Sigmoid colon (tissue), 7 donors: Measurements from ENCODE around the gene PDE5A. TPM values are rescaled to one million over a fixed set of nuclear protein-coding genes. Genes with fewer than 3 reads are reported as not detected.
"Not testable (repeated sequence)": the region's sequence is repeated elsewhere in the genome, so short reads cannot be mapped to it uniquely, and the experiment has no call there.

Experiments
- DNase-seq: peaks from one replicate; pipeline ENCODE4 v3.0.0-alpha.2; 2019
- H3K27ac ChIP-seq, 4 donors: fragments of 200-600 bp; sonication (generic); one replicate each; pipeline ENCODE4 v1.5.1; 2016 to 2019; ENCODE audit warnings: mild to moderate bottlenecking in 1 of 4
- H3K27me3 ChIP-seq, 3 donors: fragments of 200-600 bp; sonication (generic); one replicate each; pipeline ENCODE4 v1.5.1; 2019; ENCODE audit warnings: mild to moderate bottlenecking in 1 of 3
- H3K36me3 ChIP-seq, 4 donors: fragments of 200-600 bp; sonication (generic); one replicate each; pipeline ENCODE4 v1.5.1; 2016 to 2019
- H3K4me1 ChIP-seq, 4 donors: fragments of 200-600 bp; sonication (generic); one replicate each; pipeline ENCODE4 v1.5.1; 2017 to 2019
- H3K4me3 ChIP-seq, 4 donors: fragments of 200-600 bp; sonication (generic); one replicate each; pipeline ENCODE4 v1.5.1; 2017 to 2019; ENCODE audit warnings: mild to moderate bottlenecking in 2 of 4, moderate library complexity in 1 of 4
- H3K9me3 ChIP-seq, 4 donors: fragments of 200-600 bp in 3 of 4; sonication (generic) in 3 of 4; one replicate each; pipeline versions ENCODE4 v1.5.1 to v1.6.1; 2013 to 2019
- EP300 ChIP-seq, 4 donors: sonication (generic); formaldehyde crosslinking; IDR thresholded peaks; one replicate each; pipeline ENCODE4 v1.6.1; 2017; ENCODE audit warnings: antibody characterized with exemption in 4 of 4
- POLR2A ChIP-seq, 2 donors: fragments of 450-650 bp; IDR thresholded peaks; one replicate each; pipeline ENCODE4 v1.6.1; 2016; ENCODE audit warnings: antibody characterized with exemption in 2 of 2, mild to moderate bottlenecking in 2 of 2, moderate library complexity in 2 of 2
- POLR2AphosphoS5 ChIP-seq, 4 donors: sonication (generic); formaldehyde crosslinking; IDR thresholded peaks; one replicate each; pipeline ENCODE4 v1.6.1; 2017; ENCODE audit warnings: antibody characterized with exemption in 4 of 4
- WGBS, 2 donors: extraction: QIAGEN DNeasy Blood & Tissue Kit; methylation state at CpG; one replicate each; pipeline ENCODE4 v1.1.7; 2013; 5-methylcytosine and 5-hydroxymethylcytosine counted together
- intact Hi-C: fragments of 100-400 bp; cut with DNase I; formaldehyde crosslinking; loops from one replicate; pipeline ENCODE4 v1.15.1; 2023
- polyA plus RNA-seq, 3 donors: library from polyadenylated mRNA; stranded (reverse); fragments of 200-250 nt; gene quantifications; one replicate each; pipeline ENCODE4 v1.2.3, GENCODE V29; 2013
- total RNA-seq, 4 donors: library from RNA; depleted of rRNA; stranded (reverse); fragments of >200 nt; gene quantifications; one replicate each; pipeline ENCODE4 v1.1.0, GENCODE V29; 2016
- TF ChIP-seq, protein P1 (sequence below), 4 experiments: fragments of 450-650 bp in 3 of 4; fragments of 200-600 bp in 1 of 4; IDR thresholded peaks; one replicate each; pipeline ENCODE4 v1.5.1; 2016 to 2019; ENCODE audit warnings: antibody characterized with exemption in 4 of 4, mild to moderate bottlenecking in 3 of 4, moderate library complexity in 2 of 4
- donor health status: healthy with polysubstance abuse.
- donor health status: Bipolar disorder and iron deficiency.
- donor health status: healthy.

The PDE5A gene
- total and polyA plus RNA-seq, 7 donors: 5.5 to 209 (median 138) TPM

DNA sequence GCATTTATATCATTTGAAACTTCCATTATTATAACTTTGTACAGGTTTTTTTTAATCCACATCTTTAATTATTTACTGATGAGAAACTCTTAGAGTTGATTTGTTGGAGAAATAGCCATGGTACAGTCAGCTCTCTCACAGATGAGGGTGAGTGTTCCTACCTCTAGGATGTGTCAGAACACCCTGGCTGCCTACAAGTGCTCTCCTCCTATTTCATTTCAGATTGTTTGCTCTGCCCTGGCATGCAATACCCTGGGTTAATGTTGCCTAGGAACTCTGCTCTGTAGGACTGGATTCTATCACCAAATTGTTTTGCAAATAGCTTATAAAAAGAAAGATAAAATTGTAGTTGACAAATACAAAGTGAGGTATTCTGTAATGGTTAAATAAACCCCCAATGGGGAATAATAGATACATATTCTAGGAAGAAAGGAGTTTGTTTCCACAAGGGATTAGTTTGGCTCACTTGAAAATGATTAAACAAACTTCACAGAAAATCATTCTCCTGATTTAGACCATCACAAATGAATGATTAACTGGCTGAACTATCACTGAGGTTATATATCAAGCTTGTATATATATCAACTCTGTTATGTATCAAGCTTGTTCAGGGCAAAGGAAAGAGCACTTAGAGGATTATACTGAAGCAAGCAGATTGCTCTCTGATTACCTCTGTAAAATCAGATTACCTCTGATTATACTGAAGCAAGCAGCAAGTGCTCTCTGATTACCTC, 150.0 kb downstream of the PDE5A start:
- H3K36me3 ChIP-seq: peaks cover 0 to 18% (median 0%) of the 10 kb centered on the region in 4 donors

DNA sequence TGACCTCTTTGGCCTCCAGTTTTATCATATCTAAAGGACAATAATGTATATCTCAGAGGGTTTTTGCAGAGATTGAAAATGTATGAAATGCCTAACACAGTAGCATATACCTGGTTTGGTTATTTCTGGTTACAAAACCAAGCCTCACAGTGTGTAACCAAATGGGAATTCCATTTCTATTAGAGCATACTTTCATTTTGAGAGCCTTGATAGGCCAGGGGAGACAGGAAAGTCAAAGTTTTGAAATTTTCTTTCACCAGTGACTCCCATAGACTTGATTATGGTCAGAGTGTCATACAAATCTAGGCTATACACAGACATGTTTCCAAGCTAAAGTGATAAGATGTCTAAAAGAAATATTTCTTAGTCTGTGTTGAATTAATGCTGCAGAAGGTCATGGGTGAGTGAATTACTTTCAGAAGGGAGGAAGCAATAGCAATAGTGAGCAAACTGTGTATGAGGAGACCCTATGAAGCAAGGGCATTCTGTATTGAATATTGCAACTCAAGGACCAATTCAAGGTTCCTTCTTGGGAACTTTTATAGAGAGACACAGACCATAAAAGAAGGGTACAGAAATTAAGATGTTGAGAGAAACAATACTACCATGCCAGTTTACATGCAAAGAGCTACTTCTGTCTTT, 151.1 kb downstream of the PDE5A start:
- H3K36me3 ChIP-seq: peaks cover 0 to 18% (median 0%) of the 10 kb centered on the region in 4 donors
- intact Hi-C loops: no loop called here

More for the DNA sequence above, 150.0 kb downstream of the PDE5A start:
- no peaks in the 10 kb centered on the region for H3K4me1 ChIP-seq
- TF ChIP-seq POLR2A (IDR thresholded peaks at IDR 0.05): no peak
- TF ChIP-seq EP300 (IDR thresholded peaks at IDR 0.05): no peak
- no peak for TF ChIP-seq POLR2AphosphoS5 (IDR thresholded peaks at IDR 0.05)
- TF ChIP-seq, protein P1, sequence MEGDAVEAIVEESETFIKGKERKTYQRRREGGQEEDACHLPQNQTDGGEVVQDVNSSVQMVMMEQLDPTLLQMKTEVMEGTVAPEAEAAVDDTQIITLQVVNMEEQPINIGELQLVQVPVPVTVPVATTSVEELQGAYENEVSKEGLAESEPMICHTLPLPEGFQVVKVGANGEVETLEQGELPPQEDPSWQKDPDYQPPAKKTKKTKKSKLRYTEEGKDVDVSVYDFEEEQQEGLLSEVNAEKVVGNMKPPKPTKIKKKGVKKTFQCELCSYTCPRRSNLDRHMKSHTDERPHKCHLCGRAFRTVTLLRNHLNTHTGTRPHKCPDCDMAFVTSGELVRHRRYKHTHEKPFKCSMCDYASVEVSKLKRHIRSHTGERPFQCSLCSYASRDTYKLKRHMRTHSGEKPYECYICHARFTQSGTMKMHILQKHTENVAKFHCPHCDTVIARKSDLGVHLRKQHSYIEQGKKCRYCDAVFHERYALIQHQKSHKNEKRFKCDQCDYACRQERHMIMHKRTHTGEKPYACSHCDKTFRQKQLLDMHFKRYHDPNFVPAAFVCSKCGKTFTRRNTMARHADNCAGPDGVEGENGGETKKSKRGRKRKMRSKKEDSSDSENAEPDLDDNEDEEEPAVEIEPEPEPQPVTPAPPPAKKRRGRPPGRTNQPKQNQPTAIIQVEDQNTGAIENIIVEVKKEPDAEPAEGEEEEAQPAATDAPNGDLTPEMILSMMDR (IDR thresholded peaks at IDR 0.05): no peak
- H3K9me3 ChIP-seq: no peaks in the 10 kb centered on the region
- intact Hi-C loops: no loop called here
- no peak overlapping the region for H3K27ac ChIP-seq
- no peaks in the 10 kb centered on the region for H3K27me3 ChIP-seq
- no peak overlapping the region for H3K4me3 ChIP-seq
- DNase-seq: no peak

GRCh38 chr4:119471259-119471658, 157.3 kb downstream of the PDE5A start:
- intact Hi-C loops: no loop called here
- H3K9me3 ChIP-seq: no peaks in the 10 kb centered on the region
- DNase-seq: no peak
- no peaks in the 10 kb centered on the region for H3K4me1 ChIP-seq
- no peaks in the 10 kb centered on the region for H3K27me3 ChIP-seq
- H3K27ac ChIP-seq: no peak overlapping the region
- no peak overlapping the region for H3K4me3 ChIP-seq
- H3K36me3 ChIP-seq: peaks cover 0 to 25% (median 0%) of the 10 kb centered on the region in 4 donors
- TF ChIP-seq, protein P1 (IDR thresholded peaks at IDR 0.05): no peak
- TF ChIP-seq POLR2AphosphoS5 (IDR thresholded peaks at IDR 0.05): no peak
- TF ChIP-seq POLR2A (IDR thresholded peaks at IDR 0.05): no peak
- no peak for TF ChIP-seq EP300 (IDR thresholded peaks at IDR 0.05)
- 79 to 82% methylated on average over 3 of the region's 3 CpGs for WGBS, 2 donors

More for the DNA sequence above, 151.1 kb downstream of the PDE5A start:
- H3K4me3 ChIP-seq: no peak overlapping the region
- TF ChIP-seq POLR2AphosphoS5 (IDR thresholded peaks at IDR 0.05) (no peak), EP300 (IDR thresholded peaks at IDR 0.05) (no peak), POLR2A (IDR thresholded peaks at IDR 0.05) (no peak)
- TF ChIP-seq, protein P1 (IDR thresholded peaks at IDR 0.05): no peak
- no peaks in the 10 kb centered on the region for H3K9me3 ChIP-seq
- no peaks in the 10 kb centered on the region for H3K4me1 ChIP-seq
- H3K27me3 ChIP-seq: no peaks in the 10 kb centered on the region
- no peak overlapping the region for H3K27ac ChIP-seq
- no peak for DNase-seq

DNA sequence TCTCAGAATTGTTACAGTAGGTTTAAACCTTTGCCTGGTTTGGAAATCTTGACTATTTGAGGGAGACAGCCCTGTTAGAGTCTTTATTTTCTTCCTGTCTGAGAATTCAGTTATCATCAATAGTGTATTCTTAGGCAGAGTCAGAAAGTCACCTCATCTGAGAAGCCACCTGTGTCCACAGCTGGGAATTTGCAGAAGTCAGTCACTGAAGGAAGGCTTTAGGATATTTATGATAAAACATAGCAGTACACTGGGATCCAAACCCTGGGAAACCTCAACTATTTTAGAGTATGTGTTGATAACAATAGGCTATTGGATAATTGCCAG, 157.9 kb downstream of the PDE5A start:
- H3K27ac ChIP-seq, DNase-seq, H3K4me3 ChIP-seq, H3K27me3 ChIP-seq, H3K4me1 ChIP-seq, intact Hi-C loops, H3K9me3 ChIP-seq: not testable (repeated sequence)
- peaks cover 0 to 19% (median 0%) of the 10 kb centered on the region in 4 donors for H3K36me3 ChIP-seq

GRCh38 chr4:119470021-119470736, 158.4 kb downstream of the PDE5A start:
- H3K36me3 ChIP-seq: peaks cover 0 to 18% (median 0%) of the 10 kb centered on the region in 4 donors
- intact Hi-C loops, H3K4me3 ChIP-seq, DNase-seq, H3K27ac ChIP-seq, H3K27me3 ChIP-seq, H3K4me1 ChIP-seq, H3K9me3 ChIP-seq: not testable (repeated sequence)
- WGBS, 2 donors: 80 to 83% methylated on average over 2 of the region's 2 CpGs

DNA sequence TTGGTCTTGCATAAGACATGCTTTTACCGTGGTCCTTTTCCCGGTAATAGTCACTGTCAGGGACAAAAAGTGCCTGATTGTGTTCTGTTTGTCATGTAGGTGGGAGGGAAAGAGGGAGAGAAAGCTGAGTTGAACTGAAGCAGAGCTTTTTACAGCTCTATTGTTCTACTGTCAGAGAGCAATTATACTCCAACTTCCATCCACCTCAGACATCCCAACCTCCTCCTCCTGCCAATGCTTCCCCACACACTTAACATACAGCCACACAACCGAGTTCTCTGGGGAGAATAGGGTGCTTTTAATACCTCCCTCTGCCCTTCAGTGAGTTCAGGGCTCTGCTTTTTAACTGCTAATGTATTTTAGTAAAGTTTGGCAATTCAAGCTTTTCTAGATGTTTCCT, 159.6 kb downstream of the PDE5A start:
- H3K4me1 ChIP-seq, H3K27ac ChIP-seq, H3K27me3 ChIP-seq, DNase-seq, intact Hi-C loops, H3K4me3 ChIP-seq, H3K9me3 ChIP-seq: not testable (repeated sequence)
- peaks cover 0 to 18% (median 0%) of the 10 kb centered on the region in 4 donors for H3K36me3 ChIP-seq
- WGBS, 2 donors: 20 to 79% methylated on average over 3 of the region's 3 CpGs

- 69 to 70% methylated on average over 3 of the region's 3 CpGs for WGBS, 2 donors
- H3K9me3 ChIP-seq, intact Hi-C loops, DNase-seq, H3K27ac ChIP-seq, H3K4me3 ChIP-seq, H3K36me3 ChIP-seq, H3K27me3 ChIP-seq, H3K4me1 ChIP-seq: not testable (repeated sequence)
Measured at GRCh38 chr4:119462733-119463132, 165.9 kb downstream of the PDE5A start.

- H3K27me3 ChIP-seq, DNase-seq, H3K9me3 ChIP-seq, H3K4me1 ChIP-seq, intact Hi-C loops, H3K36me3 ChIP-seq: not testable (repeated sequence)
- Histone ChIP-seq H3K27ac (peak overlapping the region in 2 of 4 donors; percentile 90), H3K4me3 (peak overlapping the region in 3 of 4 donors; percentile 53 to 81 (median 71))
- 40 to 67% methylated on average over 18 of the region's 18 CpGs for WGBS, 2 donors
Measured at GRCh38 chr4:119455734-119456133, 172.9 kb downstream of the PDE5A start.
